Endodermal cell (in vitro differentiated cells): ENCODE measurements around the gene PWWP2A. TPM values are rescaled to one million over a fixed set of nuclear protein-coding genes. Genes with fewer than 3 reads are reported as not detected.

Source experiments
- DNase-seq: peaks from one replicate; pipeline ENCODE4 v3.0.0-alpha.2; 2017
- H3K27ac ChIP-seq: 2 replicates; pipeline ENCODE4 v1.5.1; 2013; ENCODE audit warnings: mild to moderate bottlenecking, low read depth, low read length, moderate library complexity
- H3K27me3 ChIP-seq: 2 replicates; pipeline ENCODE4 v1.6.1; 2013; ENCODE audit warnings: mild to moderate bottlenecking, low read length, moderate library complexity; ENCODE audit not compliant: insufficient read depth, control insufficient read depth, poor library complexity, severe bottlenecking
- H3K36me3 ChIP-seq: 2 replicates; pipeline ENCODE4 v1.7.0; 2013; ENCODE audit warnings: mild to moderate bottlenecking, low read length, moderate library complexity; ENCODE audit not compliant: control insufficient read depth, insufficient read depth
- H3K4me1 ChIP-seq: one replicate; pipeline ENCODE4 v1.7.0; 2013; ENCODE audit warnings: low read length; ENCODE audit not compliant: control insufficient read depth, insufficient read depth
- H3K4me3 ChIP-seq: 2 replicates; pipeline ENCODE4 v1.5.1; 2013; ENCODE audit warnings: mild to moderate bottlenecking, low read length, moderate library complexity
- H3K9ac ChIP-seq: 2 replicates; pipeline ENCODE4 v1.6.1; 2013; ENCODE audit warnings: mild to moderate bottlenecking, low read length, moderate library complexity; ENCODE audit not compliant: poor library complexity, severe bottlenecking; ENCODE audit errors: extremely low read depth
- H3K9me3 ChIP-seq: 2 replicates; pipeline ENCODE4 v1.6.1; 2013; ENCODE audit warnings: mild to moderate bottlenecking, low read length, moderate library complexity; ENCODE audit not compliant: control insufficient read depth
- H3K27ac Mint-ChIP-seq: 2 replicates; pipeline ENCODE4 v1.8.0; 2020; ENCODE audit warnings: mixed read lengths
- H3K27me3 Mint-ChIP-seq: 2 replicates; pipeline ENCODE4 v1.8.0; 2021; ENCODE audit warnings: mild to moderate bottlenecking, mixed read lengths; ENCODE audit not compliant: insufficient read depth
- H3K36me3 Mint-ChIP-seq: 2 replicates; pipeline ENCODE4 v1.8.0; 2020; ENCODE audit warnings: low read depth, mixed read lengths
- H3K4me1 Mint-ChIP-seq: 2 replicates; pipeline ENCODE4 v1.8.0; 2020; ENCODE audit warnings: mixed read lengths
- H3K4me3 Mint-ChIP-seq: 2 replicates; pipeline ENCODE4 v1.8.0; 2020; ENCODE audit warnings: mild to moderate bottlenecking, moderate library complexity, mixed read lengths
- H3K9me3 Mint-ChIP-seq: 2 replicates; pipeline ENCODE4 v1.8.0; 2020; ENCODE audit warnings: mild to moderate bottlenecking, mixed read lengths
- whole genome bisulfite sequencing, 2 experiments: methylation state at CpG; one replicate each; pipeline versions ENCODE4 v1.1.5 to v1.1.7; 2013; ENCODE audit warnings: missing lambda C conversion rate in 2 of 2, mixed read lengths in 1 of 2; ENCODE audit not compliant: insufficient coverage in 1 of 2, insufficient read length in 1 of 2; 5-methylcytosine and 5-hydroxymethylcytosine counted together
- total RNA-seq, 2 donors: library from RNA; stranded (reverse); fragmentation: NEBNext Ultra II Directional in 1 of 2; extraction: Animal tissue kit (Norgen Biotek cat#: 25700) in 1 of 2; gene quantifications; 2 replicates in 1 of 2; 3 replicates in 1 of 2; pipeline ENCODE4 v1.2.1, GENCODE V29; 2021
- TF ChIP-seq, protein P1 (sequence below): fragments of 200-600 bp; sonication (generic); conservative IDR thresholded peaks from 2 replicates; pipeline ENCODE4 v1.5.0; 2021; ENCODE audit warnings: antibody characterized with exemption, mild to moderate bottlenecking

PWWP2A gene
- total RNA-seq, 2 donors from 2014 or later: 51.0 to 52.6 TPM

DNA sequence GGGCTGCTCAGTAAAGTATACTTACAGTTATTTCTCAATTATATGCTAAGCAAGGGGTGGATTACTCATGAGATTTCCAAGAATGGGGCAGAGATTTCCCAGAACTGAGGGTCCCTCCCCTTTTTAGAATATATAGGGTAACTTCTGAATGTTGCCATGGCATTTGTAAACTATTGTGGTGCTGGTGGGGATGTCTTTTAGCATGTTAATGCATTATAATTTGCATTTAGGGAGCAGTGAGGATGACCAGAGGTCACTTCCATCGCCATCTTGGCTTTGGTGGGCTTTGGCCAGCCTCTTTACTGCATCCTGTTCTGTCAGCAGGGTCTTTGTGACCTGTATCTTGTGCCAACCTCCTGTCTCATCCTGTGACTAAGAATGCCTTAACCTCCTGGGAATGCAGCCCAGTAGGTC, 74.9 kb downstream of the PWWP2A start:
- peaks cover 48% of the 10 kb centered on the region for H3K36me3 Mint-ChIP-seq
- H3K9me3 Mint-ChIP-seq: no peaks in the 10 kb centered on the region
- peak overlapping the region; percentile 81 for H3K27ac Mint-ChIP-seq
- peaks cover 10% of the 10 kb centered on the region for H3K4me1 Mint-ChIP-seq
- Histone ChIP-seq H3K4me1 (no peaks in the 10 kb centered on the region), H3K36me3 (peaks cover 68% of the 10 kb centered on the region), H3K27me3 (no peaks in the 10 kb centered on the region), H3K9ac (no peak overlapping the region), H3K4me3 (no peak overlapping the region), H3K27ac (no peak overlapping the region), H3K9me3 (no peaks in the 10 kb centered on the region)
- DNase-seq: peak; percentile 59
- no peak overlapping the region for H3K4me3 Mint-ChIP-seq
- no peaks in the 10 kb centered on the region for H3K27me3 Mint-ChIP-seq
- 55% methylated on average over 1 of the region's 1 CpG; no CpG with 5 or more reads in 1 of the 2 experiments for WGBS, 2 experiments
- TF ChIP-seq, protein P1, sequence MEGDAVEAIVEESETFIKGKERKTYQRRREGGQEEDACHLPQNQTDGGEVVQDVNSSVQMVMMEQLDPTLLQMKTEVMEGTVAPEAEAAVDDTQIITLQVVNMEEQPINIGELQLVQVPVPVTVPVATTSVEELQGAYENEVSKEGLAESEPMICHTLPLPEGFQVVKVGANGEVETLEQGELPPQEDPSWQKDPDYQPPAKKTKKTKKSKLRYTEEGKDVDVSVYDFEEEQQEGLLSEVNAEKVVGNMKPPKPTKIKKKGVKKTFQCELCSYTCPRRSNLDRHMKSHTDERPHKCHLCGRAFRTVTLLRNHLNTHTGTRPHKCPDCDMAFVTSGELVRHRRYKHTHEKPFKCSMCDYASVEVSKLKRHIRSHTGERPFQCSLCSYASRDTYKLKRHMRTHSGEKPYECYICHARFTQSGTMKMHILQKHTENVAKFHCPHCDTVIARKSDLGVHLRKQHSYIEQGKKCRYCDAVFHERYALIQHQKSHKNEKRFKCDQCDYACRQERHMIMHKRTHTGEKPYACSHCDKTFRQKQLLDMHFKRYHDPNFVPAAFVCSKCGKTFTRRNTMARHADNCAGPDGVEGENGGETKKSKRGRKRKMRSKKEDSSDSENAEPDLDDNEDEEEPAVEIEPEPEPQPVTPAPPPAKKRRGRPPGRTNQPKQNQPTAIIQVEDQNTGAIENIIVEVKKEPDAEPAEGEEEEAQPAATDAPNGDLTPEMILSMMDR: no peak

DNA sequence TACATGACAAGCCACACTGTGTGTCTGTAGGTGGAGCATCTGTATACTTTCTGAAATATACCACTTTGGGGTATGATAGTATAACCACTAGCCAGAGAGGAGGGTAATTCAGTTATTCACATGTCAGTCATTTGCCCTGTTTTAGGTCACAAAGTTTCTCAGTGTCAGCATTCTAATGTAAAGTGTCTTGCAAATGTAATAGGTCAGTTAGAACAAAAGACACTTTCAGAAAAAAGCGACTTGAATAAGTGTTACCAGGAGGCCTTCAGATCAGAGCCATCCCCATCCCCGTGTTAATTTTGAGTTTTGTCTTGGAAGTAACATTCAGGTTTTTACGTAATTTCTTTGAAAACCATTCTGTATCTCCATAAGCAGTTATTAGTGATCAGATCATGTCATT, 76.6 kb downstream of the PWWP2A start:
- no peak overlapping the region for H3K4me3 Mint-ChIP-seq
- H3K27me3 Mint-ChIP-seq: no peaks in the 10 kb centered on the region
- Histone ChIP-seq H3K4me3 (no peak overlapping the region), H3K4me1 (no peaks in the 10 kb centered on the region), H3K27ac (no peak overlapping the region), H3K9me3 (no peaks in the 10 kb centered on the region), H3K27me3 (no peaks in the 10 kb centered on the region), H3K36me3 (peaks cover 64% of the 10 kb centered on the region), H3K9ac (no peak overlapping the region)
- no peak for DNase-seq
- H3K9me3 Mint-ChIP-seq: no peaks in the 10 kb centered on the region
- H3K4me1 Mint-ChIP-seq: peaks cover 10% of the 10 kb centered on the region
- no peak overlapping the region for H3K27ac Mint-ChIP-seq
- TF ChIP-seq, protein P1: no peak
- peaks cover 52% of the 10 kb centered on the region for H3K36me3 Mint-ChIP-seq
- 71 to 82% methylated on average over 2 to 3 of the region's 3 CpGs for WGBS, 2 experiments

Other genes with a start within 250 kb of the PWWP2A start
- under 1 TPM; 0.60 to 0.68 TPM for gene ADRA1B, start 203.0 kb downstream of the PWWP2A start, total RNA-seq
- 10 to 100 TPM; 59.8 to 72.3 TPM for gene TTC1, start 110.3 kb downstream of the PWWP2A start, total RNA-seq
- 1 to 10 TPM in 1 of 2 donors, under 1 TPM in 1; 0.37 to 1.9 TPM for gene FABP6, start 110.1 kb upstream of the PWWP2A start, total RNA-seq
- 10 to 100 TPM; 14.1 to 18.7 TPM for gene CCNJL, start 193.1 kb upstream of the PWWP2A start, total RNA-seq